ENCODE measurements around the gene CST9L. TPM values are rescaled to one million over a fixed set of nuclear protein-coding genes. Genes with fewer than 3 reads are reported as not detected.

CST9L gene
- total RNA-seq, 4 donors from 2014 or later = not detected

- Histone ChIP-seq H3K27me3 (no peaks in the 10 kb centered on the region), H3K9me3 (no peaks in the 10 kb centered on the region), H3K36me3 (no peaks in the 10 kb centered on the region), H3K4me1 (no peaks in the 10 kb centered on the region), H3K27ac (no peak overlapping the region), H3K4me3 (no peak overlapping the region)
- 80% methylated on average over 2 of the region's 2 CpGs for WGBS
- TF ChIP-seq CTCF (IDR thresholded peaks at IDR 0.05) (no peak), POLR2A (IDR thresholded peaks at IDR 0.05) (no peak), POLR2AphosphoS5 (IDR thresholded peaks at IDR 0.05) (no peak), EP300 (IDR thresholded peaks at IDR 0.05) (no peak)
- no peak for DNase-seq (ENCODE audit: low spot score in 2 of 2)
Measured at GRCh38 chr20:23536328-23536974, 31.8 kb downstream of the CST9L start.

GRCh38 chr20:23534801-23535593 lies 33.3 kb downstream of the CST9L start:
- Histone ChIP-seq H3K4me3 (no peak overlapping the region), H3K36me3 (no peaks in the 10 kb centered on the region), H3K27ac (no peak overlapping the region), H3K9me3 (no peaks in the 10 kb centered on the region), H3K4me1 (no peaks in the 10 kb centered on the region), H3K27me3 (no peaks in the 10 kb centered on the region)
- peak in 1 of 2 donors; percentile 72 for DNase-seq (ENCODE audit: low spot score in 2 of 2)
- TF ChIP-seq EP300 (IDR thresholded peaks at IDR 0.05) = no peak
- TF ChIP-seq POLR2AphosphoS5 (IDR thresholded peaks at IDR 0.05) = no peak
- no peak for TF ChIP-seq CTCF (IDR thresholded peaks at IDR 0.05)
- TF ChIP-seq POLR2A (IDR thresholded peaks at IDR 0.05) = no peak
- 62% methylated on average over 10 of the region's 20 CpGs for WGBS

- no peak for TF ChIP-seq EP300 (IDR thresholded peaks at IDR 0.05)
- TF ChIP-seq POLR2A (IDR thresholded peaks at IDR 0.05) = no peak
- no peak for TF ChIP-seq CTCF (IDR thresholded peaks at IDR 0.05)
- no peak for TF ChIP-seq POLR2AphosphoS5 (IDR thresholded peaks at IDR 0.05)
- Histone ChIP-seq H3K36me3 (no peaks in the 10 kb centered on the region), H3K27me3 (no peaks in the 10 kb centered on the region), H3K27ac (no peak overlapping the region), H3K9me3 (peaks cover 10% of the 10 kb centered on the region), H3K4me3 (no peak overlapping the region), H3K4me1 (no peaks in the 10 kb centered on the region)
- DNase-seq (ENCODE audit: low spot score in 2 of 2) = no peak
Measured at GRCh38 chr20:23533161-23533560, 35.1 kb downstream of the CST9L start.

- 88% methylated on average over 1 of the region's 1 CpG for WGBS
- no peaks in the 10 kb centered on the region for H3K27me3 ChIP-seq
Measured at GRCh38 chr20:23532533-23532932, 35.8 kb downstream of the CST9L start.

More at GRCh38 chr20:23532533-23532932, 35.8 kb downstream of the CST9L start:
- Histone ChIP-seq H3K27ac (no peak overlapping the region), H3K36me3 (no peaks in the 10 kb centered on the region), H3K4me1 (no peaks in the 10 kb centered on the region), H3K9me3 (peaks cover 10% of the 10 kb centered on the region), H3K4me3 (no peak overlapping the region)
- no peak for DNase-seq (ENCODE audit: low spot score in 2 of 2)
- TF ChIP-seq POLR2A (IDR thresholded peaks at IDR 0.05) (no peak), POLR2AphosphoS5 (IDR thresholded peaks at IDR 0.05) (no peak), EP300 (IDR thresholded peaks at IDR 0.05) (no peak), CTCF (IDR thresholded peaks at IDR 0.05) (no peak)
